GM21423 (cell line): Measurements from ENCODE around the gene ISOC1.

ENCODE experiments used
- ATAC-seq: cut with Tn5 transposase; IDR thresholded peaks from one replicate; pipeline ENCODE4 v1.9.1; 2021; ENCODE audit warnings: mild to moderate bottlenecking, moderate library complexity; ENCODE audit not compliant: unreplicated experiment

The ISOC1 gene

GRCh38 chr5:129124608-129125007, 30.1 kb downstream of the ISOC1 start:
- no peak for ATAC-seq

DNA sequence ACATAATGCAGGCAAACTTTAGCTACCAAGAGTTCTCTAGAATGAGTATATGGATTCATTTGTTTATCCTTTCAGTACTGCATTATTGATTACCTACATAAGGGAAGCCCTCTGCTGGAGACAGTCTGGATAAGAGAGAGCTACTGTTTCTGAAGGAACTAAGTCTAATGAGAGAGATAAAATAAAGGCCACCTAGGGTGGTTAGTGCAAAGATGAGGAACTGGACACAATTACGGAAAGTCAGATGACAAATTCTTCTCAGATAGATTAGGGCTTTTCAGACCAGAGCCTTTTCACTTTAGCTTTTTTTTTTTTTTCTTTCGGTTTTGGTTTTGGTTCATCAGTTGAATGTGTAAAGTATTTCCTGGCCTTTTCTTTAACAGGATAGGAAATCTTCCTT, 31.3 kb downstream of the ISOC1 start:
- peak; percentile 74 for ATAC-seq

- ATAC-seq, result no peak
Observed at GRCh38 chr5:129133553-129133952, 39.0 kb downstream of the ISOC1 start.

- ATAC-seq, result peak; percentile 69
Observed at GRCh38 chr5:129135633-129136032, 41.1 kb downstream of the ISOC1 start.

- no peak for ATAC-seq
Observed at GRCh38 chr5:129137637-129138036, 43.1 kb downstream of the ISOC1 start.

GRCh38 chr5:129141078-129141477, 46.5 kb downstream of the ISOC1 start:
- ATAC-seq, result no peak

GRCh38 chr5:129141696-129142095, 47.1 kb downstream of the ISOC1 start:
- no peak for ATAC-seq

GRCh38 chr5:129155876-129156275, 61.3 kb downstream of the ISOC1 start:
- no peak for ATAC-seq

GRCh38 chr5:129161830-129162229, 67.3 kb downstream of the ISOC1 start:
- no peak for ATAC-seq
